ENCODE measurements around the gene RNF112.

Gene RNF112

DNA sequence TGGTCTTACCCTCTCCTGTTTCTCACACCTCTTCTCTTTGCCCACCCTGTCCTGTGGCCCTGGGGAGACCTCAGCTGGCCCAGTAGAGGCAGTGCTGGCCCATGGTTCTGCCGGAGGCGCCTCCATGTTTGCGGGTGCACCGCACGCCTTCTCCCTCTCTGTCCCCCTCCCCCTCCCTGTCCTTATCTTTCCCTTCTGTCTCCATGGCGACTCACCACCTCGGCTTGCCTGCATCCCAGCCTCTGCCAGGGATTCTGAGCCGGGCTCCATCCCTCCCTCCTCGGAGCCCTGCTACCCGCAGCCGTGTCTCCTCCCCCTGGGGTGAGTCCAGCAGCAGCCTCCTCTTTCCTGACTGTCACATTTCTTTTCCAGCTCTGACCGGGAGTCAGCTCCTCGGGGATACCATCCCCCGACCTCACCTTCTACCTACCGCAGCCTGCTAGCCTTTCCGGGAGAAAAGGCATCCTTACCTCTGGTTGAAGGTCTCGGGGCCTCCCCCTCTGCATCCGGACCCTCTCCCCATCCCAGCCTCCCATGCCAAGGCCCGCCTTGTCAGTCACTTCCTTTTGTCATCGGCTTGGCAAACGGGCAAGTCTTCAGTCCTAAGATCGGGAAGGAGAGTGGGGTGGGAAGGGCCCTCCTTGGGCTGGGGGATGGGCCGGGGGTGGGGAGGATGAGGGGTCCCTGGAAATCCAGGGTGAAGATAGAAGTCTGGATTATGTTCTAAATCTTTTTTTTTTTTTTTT, at the start of gene RNF112:
Gene RNF112, plus strand, starts transcription at position 358 of the 746 bp plus-strand sequence. Its CDS starts 177 bp downstream, at position 535.
- DNase-seq, result peak; percentile 64

DNA sequence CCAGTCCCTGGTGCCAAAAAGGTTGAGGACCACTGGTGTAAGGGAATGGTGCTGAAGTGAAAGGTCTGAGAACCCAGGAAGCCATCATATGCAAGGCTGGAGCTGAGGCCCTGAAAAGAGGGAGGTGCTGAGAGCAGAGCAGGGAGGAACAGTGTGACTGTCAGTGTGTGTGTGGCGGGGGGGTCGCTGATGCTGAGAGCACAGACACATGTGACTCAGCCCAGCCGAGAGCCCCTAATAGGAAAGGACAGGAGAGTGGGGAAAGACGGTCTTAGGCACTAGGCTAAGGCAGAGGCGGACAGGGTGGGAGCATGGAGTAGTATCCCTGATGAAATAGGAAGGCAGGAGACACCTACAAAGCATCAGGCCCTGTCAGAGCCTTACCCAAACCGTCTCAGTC, 49.7 kb upstream of the RNF112 start:
- no peak for DNase-seq

DNA sequence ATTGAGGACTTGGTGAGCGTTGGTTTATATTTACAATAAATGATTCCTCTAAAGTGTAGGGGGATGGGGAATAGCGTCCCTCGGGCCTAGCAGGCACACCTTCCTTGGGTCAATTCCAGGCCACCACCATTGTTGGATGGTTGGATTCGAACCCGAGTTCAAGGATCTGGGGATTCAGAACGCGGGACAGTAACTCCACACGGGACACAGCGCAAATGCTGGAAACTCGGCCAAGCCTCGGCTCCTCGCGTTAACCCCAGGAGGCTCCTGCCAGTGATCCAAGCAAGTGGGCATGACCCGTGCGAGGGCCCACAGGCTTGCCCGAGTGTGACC, 49.1 kb upstream of the RNF112 start:
- no peak for DNase-seq

DNA sequence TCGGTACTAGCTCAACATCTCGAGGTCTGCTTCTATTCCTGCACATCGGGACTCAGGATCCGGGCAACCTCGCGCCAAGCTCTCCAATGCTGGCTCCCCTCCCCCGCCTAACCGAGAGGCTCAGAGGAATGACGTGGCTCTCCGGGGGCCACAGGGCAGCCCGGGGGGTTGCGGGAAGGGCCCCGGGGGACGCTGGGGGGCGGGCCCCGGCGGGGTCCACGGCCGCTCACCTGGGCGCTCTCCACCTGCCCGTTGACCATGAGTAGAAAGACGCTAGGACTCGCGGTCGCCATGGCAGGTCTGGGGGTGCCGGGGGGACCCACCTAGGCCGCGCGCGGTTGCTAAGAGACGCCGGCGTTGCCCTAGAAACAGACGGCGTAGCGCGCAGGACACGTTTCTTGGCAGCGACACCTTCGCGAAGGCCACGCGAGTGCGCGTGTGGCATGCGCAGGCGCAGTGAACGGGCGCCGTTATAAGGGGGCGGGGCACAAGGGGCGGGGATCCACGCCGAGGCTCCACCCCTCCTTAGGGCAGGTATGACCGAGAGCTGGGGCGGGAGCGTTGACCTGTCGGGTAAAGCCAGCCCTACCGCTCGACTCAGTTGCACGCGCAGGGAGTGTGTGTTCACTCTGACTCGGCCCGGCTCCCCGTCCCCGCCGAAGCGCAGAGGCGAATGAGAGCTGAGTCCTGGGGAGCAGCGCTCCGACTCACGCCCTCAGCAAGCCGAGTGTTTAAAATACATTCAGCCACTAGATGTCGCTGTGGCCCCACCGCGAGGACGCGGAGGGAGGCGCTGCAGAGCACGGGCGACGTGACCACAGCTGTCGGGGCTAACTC, 48.5 kb upstream of the RNF112 start, which contains the start of gene B9D1:
Gene B9D1, minus strand, starts transcription at position 447 of the 837 bp plus-strand sequence. Its CDS starts 154 bp downstream, at position 293.
- peak; percentile 90 for DNase-seq

GRCh38 chr17:19363114-19363438, 48.0 kb upstream of the RNF112 start:
- no peak for DNase-seq

DNA sequence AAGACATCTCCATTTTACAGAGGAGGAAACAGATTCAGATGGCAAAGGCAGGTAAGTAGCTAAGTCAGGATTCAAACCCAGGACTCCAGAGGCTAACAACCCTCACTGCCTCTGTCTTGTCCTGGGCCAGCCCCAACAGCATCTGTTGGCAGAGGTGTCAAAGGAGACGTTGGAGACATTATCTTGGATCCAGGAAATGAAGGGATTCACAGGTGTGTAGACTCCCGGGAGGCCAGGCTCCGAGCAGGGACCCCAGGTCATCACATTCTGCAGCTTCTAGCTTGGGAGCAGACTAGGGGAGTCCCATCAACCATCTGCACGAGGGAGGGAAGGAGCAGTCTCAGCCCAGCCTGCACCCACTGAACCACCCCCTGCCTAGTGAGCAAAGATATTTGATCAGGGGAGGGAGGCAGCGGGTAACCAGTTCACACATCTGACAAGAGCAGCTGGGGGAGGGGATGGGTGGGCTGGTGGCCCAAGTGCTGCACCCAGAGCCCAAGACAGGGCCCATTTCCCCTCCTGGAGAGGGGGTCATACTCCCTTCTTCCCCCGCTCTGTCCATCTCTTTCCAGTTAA, 47.5 kb upstream of the RNF112 start:
- DNase-seq, result no peak

GRCh38 chr17:19364699-19365498, 46.1 kb upstream of the RNF112 start:
- DNase-seq, result no peak

DNA sequence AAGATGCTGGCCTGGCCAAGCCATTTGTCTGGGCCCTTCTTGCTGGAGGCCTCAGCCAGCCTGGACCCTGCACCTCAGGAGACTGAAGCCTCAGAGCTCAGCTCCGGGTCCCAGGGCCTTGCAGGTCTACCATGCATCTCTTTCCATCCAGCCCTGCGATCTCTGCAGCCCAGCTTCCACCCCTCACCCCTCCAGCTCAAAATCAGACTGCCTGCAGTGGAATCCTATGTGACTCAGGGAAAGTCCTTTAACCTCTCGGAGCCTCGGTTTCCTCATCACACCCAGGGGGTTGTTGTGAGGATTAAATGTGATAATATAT, 45.6 kb upstream of the RNF112 start:
- no peak for DNase-seq

GRCh38 chr17:19365833-19366636, 45.0 kb upstream of the RNF112 start:
- DNase-seq, result no peak

DNA sequence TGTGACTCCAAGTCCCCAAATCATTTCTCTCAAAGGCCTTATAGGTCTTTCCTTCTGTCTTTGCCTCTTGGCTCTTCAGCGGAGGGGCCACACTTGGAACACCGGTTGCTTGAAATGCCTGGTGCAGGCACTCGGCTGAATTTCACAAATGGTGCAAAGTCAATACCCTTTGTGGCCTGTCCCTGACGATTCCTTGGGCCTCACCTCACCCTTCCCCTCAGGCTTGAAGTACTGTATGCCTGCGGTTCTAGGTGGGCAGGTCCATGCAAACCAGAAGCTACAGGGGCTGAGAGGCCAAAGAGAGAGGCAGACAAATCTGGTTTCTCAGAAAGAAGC, 44.4 kb upstream of the RNF112 start:
- DNase-seq, result no peak

GRCh38 chr17:19368229-19368628, 42.8 kb upstream of the RNF112 start:
- no peak for DNase-seq

- no peak for DNase-seq
Measured at GRCh38 chr17:19369107-19369778, 41.8 kb upstream of the RNF112 start.

GRCh38 chr17:19369846-19370492, 41.1 kb upstream of the RNF112 start:
- no peak for DNase-seq

DNA sequence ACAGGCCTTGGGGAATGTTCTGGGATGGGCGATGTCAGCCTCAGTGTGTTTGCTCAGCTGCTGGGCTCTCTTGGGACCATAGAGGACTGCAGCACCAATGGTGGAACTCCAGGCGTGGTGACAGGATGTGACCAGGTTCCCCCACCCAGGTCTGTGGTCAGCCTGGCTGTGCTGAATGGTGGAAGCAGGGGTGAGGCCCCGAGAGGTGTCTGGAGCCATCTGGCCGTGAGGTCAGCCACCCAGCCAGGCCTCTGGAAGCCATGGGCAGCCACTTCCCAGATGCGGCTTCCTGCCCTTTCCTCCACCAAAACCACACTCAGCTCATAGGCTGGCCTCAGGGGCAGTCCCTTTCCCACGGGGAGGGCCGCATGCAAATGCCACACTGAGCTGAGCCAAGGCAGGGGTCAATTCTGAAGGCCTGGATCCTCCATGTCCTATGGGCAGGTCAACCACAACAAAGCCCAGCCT, 40.5 kb upstream of the RNF112 start:
- no peak for DNase-seq

- no peak for DNase-seq
Measured at GRCh38 chr17:19371259-19372010, 39.6 kb upstream of the RNF112 start.

DNA sequence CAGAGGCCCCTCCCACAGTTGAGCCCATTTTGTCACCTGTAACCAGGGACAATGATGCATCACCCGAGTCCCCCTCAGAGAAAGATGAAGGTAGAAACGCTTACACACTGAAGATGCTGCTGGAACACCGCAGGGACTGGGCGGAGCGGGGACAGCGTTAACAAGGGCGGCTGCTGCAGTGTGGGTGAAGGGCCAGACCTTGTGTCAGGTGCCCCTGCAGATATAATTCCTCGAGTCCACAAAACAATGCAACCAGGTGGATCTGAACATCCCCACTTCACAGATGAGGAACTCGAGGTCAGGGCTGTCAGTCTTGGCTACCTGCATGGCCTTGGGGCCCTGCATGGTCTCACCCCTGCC, 39.0 kb upstream of the RNF112 start:
- no peak for DNase-seq

GRCh38 chr17:19372439-19372838, 38.6 kb upstream of the RNF112 start:
- DNase-seq, result no peak

DNA sequence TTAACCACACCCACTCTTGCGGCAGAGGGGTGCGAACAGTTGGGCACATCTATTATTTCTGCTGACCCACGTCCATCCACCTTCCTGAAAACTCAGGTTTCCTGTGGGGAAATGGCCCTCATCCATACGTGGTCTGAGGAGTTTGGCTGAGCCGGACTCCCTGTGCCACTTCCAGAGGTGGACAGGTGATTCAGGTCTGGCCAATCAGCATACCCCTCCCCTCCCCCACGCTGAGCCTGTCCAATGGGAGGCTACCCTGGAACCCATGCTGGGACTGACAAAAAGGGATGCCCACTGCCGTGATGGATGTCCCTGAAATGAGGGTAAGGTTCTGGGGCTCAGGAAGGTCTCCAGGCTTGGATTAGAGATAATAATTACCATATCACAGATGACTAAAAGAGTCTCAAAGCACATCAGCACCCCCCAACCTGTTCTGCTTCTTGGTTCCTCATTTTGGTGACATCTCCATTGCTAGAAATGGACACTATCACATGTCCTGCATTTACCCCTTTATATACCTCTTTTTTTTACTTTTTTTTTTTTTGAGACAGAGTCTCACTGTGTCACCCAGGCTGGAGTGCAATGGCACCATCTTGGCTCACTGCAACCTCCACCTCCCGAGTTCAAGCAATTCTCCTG, 38.0 kb upstream of the RNF112 start:
- DNase-seq, result no peak

DNA sequence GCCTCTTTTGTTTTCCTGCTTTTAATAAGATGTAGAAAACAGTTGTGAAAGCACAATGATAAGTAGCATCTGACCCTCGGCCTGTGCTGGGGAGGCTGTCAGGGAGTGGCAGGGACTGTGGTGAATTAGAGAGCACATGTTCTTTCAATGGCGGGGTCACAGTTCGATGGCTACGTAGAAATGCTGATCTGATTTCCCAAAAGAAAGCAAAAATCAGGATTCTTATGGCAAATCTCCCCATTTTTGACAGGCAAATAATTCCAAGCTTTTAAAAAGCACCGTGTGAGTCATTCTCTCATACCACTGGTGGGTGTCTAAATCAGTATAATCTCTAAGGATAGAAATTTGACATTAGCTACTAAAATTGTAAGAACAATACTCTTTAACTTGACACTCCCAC, 36.9 kb upstream of the RNF112 start:
- DNase-seq, result no peak

DNA sequence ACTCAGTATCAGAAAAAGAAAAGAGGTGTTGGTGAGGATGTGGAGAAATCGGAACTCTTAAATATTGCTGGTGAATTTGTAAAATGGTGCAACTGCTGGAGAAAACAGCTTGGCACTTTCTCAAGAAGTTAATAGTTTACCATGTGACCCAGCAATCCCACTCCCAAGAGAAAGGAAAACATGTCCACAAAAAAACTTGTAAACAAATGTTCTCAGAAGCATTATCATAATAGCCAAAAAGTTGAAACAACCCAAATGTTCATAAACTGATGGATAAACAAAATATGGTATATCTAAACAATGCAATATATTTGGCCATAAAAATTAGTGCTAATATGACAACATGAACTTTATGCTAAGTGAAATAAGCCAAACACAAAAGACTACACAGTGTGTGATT, 35.3 kb upstream of the RNF112 start:
- no peak for DNase-seq

Data from fibroblast of upper back skin (primary cell).